Muscle of arm (tissue), 12 donors: Measurements from ENCODE around the gene ZRANB3. TPM values are rescaled to one million over a fixed set of nuclear protein-coding genes. Genes with fewer than 3 reads are reported as not detected.
"Not testable (repeated sequence)": the region's sequence is repeated elsewhere in the genome, so short reads cannot be mapped to it uniquely, and the experiment has no call there.

Experiments
- DNase-seq: peaks from one replicate; pipeline ENCODE4 v3.0.0-alpha.2; 2013
- polyA plus RNA-seq, 12 donors: library from polyadenylated mRNA; unstranded; fragments of 120-200 nt; gene quantifications; one replicate each; pipeline ENCODE4 v1.2.1, GENCODE V29; 2013; ENCODE audit not compliant: insufficient read length in 12 of 12

The ZRANB3 gene
- polyA plus RNA-seq, 12 donors = 4.5 to 9.6 (median 7.3) TPM; not detected in 1

- no peak for DNase-seq
Measured at GRCh38 chr2:135125940-135126339, 405.1 kb downstream of the ZRANB3 start.

- DNase-seq = no peak
Measured at GRCh38 chr2:135124924-135125886, 405.8 kb downstream of the ZRANB3 start.

- DNase-seq = not testable (repeated sequence)
Measured at GRCh38 chr2:135121658-135122039, 409.4 kb downstream of the ZRANB3 start.

- no peak for DNase-seq
Measured at GRCh38 chr2:135121016-135121657, 409.9 kb downstream of the ZRANB3 start.

GRCh38 chr2:135119582-135119981 is 411.4 kb downstream of the ZRANB3 start:
- no peak for DNase-seq

- no peak for DNase-seq
Measured at GRCh38 chr2:135113322-135113721, 417.7 kb downstream of the ZRANB3 start.

GRCh38 chr2:135105513-135106316 is 425.3 kb downstream of the ZRANB3 start:
- DNase-seq = not testable (repeated sequence)

- no peak for DNase-seq
Measured at GRCh38 chr2:135103843-135104242, 427.2 kb downstream of the ZRANB3 start.

- DNase-seq = no peak
Measured at GRCh38 chr2:135099802-135100483, 431.1 kb downstream of the ZRANB3 start.

GRCh38 chr2:135097532-135098231 is 433.3 kb downstream of the ZRANB3 start:
- no peak for DNase-seq

- DNase-seq = no peak
Measured at GRCh38 chr2:135096665-135097446, 434.2 kb downstream of the ZRANB3 start.

- DNase-seq = no peak
Measured at GRCh38 chr2:135095591-135095990, 435.4 kb downstream of the ZRANB3 start.

GRCh38 chr2:135094508-135094907 is 436.5 kb downstream of the ZRANB3 start:
- no peak for DNase-seq

GRCh38 chr2:135093670-135094330 is 437.2 kb downstream of the ZRANB3 start:
- DNase-seq = no peak

GRCh38 chr2:135093193-135093592 is 437.8 kb downstream of the ZRANB3 start:
- no peak for DNase-seq

- no peak for DNase-seq
Measured at GRCh38 chr2:135091681-135092080, 439.3 kb downstream of the ZRANB3 start.

- DNase-seq = not testable (repeated sequence)
Measured at GRCh38 chr2:135089597-135089996, 441.4 kb downstream of the ZRANB3 start.
